ENCODE data around the gene ZNF2.

DNA sequence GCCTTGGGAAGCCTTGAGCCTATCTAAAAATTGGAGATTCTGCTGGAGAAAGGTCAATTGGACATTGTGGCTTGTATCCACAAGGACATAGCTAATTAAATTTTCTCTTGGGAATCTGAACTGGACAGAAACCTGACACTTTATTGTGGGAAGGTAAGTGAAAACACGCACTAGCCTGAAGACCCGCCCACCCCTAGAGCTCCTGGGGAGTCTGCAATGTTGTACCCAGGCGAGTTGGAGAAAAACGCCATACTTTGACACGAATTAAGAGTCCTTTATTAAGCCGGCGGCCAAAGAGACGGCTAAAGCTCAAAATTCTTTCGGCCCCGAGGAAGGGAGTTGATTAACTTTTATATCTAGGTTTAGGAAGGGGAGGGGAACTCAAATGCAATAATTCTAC is 40.5 kb downstream of the ZNF2 start:
- TF ChIP-seq EP300 (IDR thresholded peaks at IDR 0.05), result no peak
- TF ChIP-seq, protein P1, sequence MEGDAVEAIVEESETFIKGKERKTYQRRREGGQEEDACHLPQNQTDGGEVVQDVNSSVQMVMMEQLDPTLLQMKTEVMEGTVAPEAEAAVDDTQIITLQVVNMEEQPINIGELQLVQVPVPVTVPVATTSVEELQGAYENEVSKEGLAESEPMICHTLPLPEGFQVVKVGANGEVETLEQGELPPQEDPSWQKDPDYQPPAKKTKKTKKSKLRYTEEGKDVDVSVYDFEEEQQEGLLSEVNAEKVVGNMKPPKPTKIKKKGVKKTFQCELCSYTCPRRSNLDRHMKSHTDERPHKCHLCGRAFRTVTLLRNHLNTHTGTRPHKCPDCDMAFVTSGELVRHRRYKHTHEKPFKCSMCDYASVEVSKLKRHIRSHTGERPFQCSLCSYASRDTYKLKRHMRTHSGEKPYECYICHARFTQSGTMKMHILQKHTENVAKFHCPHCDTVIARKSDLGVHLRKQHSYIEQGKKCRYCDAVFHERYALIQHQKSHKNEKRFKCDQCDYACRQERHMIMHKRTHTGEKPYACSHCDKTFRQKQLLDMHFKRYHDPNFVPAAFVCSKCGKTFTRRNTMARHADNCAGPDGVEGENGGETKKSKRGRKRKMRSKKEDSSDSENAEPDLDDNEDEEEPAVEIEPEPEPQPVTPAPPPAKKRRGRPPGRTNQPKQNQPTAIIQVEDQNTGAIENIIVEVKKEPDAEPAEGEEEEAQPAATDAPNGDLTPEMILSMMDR (IDR thresholded peaks at IDR 0.05), result no peak
- no peak for TF ChIP-seq POLR2AphosphoS5 (IDR thresholded peaks at IDR 0.05)
